IPS-15b (cell line): Measurements from ENCODE around the gene TCFL5.

ENCODE experiments used
- H3K27me3 ChIP-seq: one replicate; pipeline ENCODE4 v1.6.1; 2013; ENCODE audit warnings: low read length; ENCODE audit not compliant: control insufficient read depth, insufficient read depth
- H3K36me3 ChIP-seq: one replicate; pipeline ENCODE4 v1.6.1; 2013; ENCODE audit warnings: low read length; ENCODE audit not compliant: control insufficient read depth, insufficient read depth
- H3K4me1 ChIP-seq: one replicate; pipeline ENCODE4 v1.6.1; 2013; ENCODE audit warnings: mild to moderate bottlenecking, low read length; ENCODE audit not compliant: control insufficient read depth, insufficient read depth
- H3K4me3 ChIP-seq: one replicate; pipeline ENCODE4 v1.5.1; 2013; ENCODE audit warnings: low read depth, low read length
- H3K9ac ChIP-seq: one replicate; pipeline ENCODE4 v1.6.1; 2013; ENCODE audit warnings: low read depth, mild to moderate bottlenecking, low read length
- H3K9me3 ChIP-seq: one replicate; pipeline ENCODE4 v1.6.1; 2013; ENCODE audit warnings: mild to moderate bottlenecking, low read length; ENCODE audit not compliant: control insufficient read depth, insufficient read depth

TCFL5 gene

GRCh38 chr20:62805711-62806382, 55.8 kb downstream of the TCFL5 start:
- Histone ChIP-seq H3K36me3 (peaks cover 31% of the 10 kb centered on the region), H3K27me3 (peaks cover 2% of the 10 kb centered on the region), H3K9me3 (no peaks in the 10 kb centered on the region), H3K4me1 (peaks cover 2% of the 10 kb centered on the region), H3K4me3 (peak overlapping the region; percentile 76), H3K9ac (peak overlapping the region; percentile 37)

DNA sequence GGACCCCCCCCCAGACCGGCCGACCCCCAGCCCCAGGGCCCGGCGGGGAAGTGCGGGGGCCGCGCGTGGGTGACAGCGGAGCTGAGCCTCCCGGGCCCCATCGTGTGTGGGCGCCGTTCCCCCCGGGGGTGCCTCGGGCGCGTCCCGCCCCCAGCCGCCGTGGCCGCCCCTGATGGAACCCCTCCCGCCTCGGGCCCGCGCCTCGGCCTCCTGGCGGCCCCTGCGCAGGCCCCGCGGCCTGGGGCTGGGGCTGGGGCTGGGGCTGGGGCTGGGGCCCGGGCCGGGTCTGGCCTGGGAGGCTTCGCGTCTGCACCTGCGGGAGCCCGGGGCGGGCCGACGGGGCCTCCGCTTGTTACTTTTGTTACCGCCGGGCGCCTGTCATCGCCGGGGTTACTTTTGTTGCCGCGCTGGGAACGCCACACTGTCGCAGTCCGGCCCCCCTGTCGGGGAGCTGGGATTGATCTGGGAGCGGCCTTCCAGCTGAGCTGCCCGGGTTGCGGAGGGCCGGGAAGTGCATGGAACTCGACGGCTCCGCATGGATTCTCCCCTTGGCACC, 56.4 kb downstream of the TCFL5 start:
- peaks cover 2% of the 10 kb centered on the region for H3K27me3 ChIP-seq
- H3K36me3 ChIP-seq, result peaks cover 27% of the 10 kb centered on the region
- peak overlapping the region; percentile 76 for H3K4me3 ChIP-seq
- no peaks in the 10 kb centered on the region for H3K9me3 ChIP-seq
- H3K9ac ChIP-seq, result peak overlapping the region; percentile 37
- peaks cover 2% of the 10 kb centered on the region for H3K4me1 ChIP-seq

GRCh38 chr20:62804627-62805154, 56.9 kb downstream of the TCFL5 start, which contains the start of gene OGFR:
OGFR (plus strand) TSS chr20:62804835; CDS start chr20:62804860, 25 bp downstream.
- Histone ChIP-seq H3K4me1 (peaks cover 2% of the 10 kb centered on the region), H3K9ac (peak within 1 kb of the TSS; percentile 37), H3K27me3 (peaks cover 2% of the 10 kb centered on the region), H3K4me3 (peak within 1 kb of the TSS; percentile 76), H3K9me3 (no peaks in the 10 kb centered on the region), H3K36me3 (peaks cover 25% of the 10 kb centered on the region)

DNA sequence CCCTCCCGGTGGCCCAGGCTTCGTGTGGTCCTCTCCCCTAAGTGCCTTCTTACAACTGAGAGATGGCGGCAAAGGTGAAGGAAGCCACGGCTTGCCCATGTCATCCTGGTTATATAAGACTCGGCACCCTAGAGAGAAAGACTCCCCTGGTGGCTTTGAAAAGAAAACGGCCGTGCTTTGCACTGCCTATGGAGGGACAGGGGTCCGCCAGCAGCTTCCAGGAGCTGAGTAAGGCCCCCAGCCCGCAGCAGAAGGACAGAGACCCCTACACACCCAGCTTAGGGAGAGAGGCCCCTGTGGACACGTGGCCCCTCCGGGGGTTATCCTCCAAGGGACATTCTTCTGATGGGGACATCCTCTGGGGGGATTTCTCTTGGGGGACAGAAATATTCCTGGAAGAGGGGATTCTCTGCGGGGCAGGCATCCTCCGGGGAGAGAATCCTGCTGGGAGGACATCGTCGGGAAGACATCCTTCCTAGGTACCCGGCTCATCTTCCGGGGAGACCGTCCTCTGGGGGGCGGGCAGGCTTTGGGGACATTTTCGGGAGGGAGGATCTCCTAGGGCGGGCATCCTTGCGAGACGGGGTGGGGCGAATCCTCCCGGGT, 57.5 kb downstream of the TCFL5 start:
- no peak overlapping the region for H3K9ac ChIP-seq
- H3K27me3 ChIP-seq, result peaks cover 2% of the 10 kb centered on the region

GRCh38 chr20:62802026-62802712, 59.5 kb downstream of the TCFL5 start:
- Histone ChIP-seq H3K4me1 (peaks cover 2% of the 10 kb centered on the region), H3K4me3 (no peak overlapping the region), H3K9ac (no peak overlapping the region), H3K27me3 (peaks cover 2% of the 10 kb centered on the region), H3K9me3 (no peaks in the 10 kb centered on the region), H3K36me3 (peaks cover 22% of the 10 kb centered on the region)

More for the DNA sequence above, 57.5 kb downstream of the TCFL5 start:
- Histone ChIP-seq H3K4me3 (peak overlapping the region; percentile 48), H3K4me1 (peaks cover 2% of the 10 kb centered on the region), H3K36me3 (peaks cover 22% of the 10 kb centered on the region), H3K9me3 (no peaks in the 10 kb centered on the region)

DNA sequence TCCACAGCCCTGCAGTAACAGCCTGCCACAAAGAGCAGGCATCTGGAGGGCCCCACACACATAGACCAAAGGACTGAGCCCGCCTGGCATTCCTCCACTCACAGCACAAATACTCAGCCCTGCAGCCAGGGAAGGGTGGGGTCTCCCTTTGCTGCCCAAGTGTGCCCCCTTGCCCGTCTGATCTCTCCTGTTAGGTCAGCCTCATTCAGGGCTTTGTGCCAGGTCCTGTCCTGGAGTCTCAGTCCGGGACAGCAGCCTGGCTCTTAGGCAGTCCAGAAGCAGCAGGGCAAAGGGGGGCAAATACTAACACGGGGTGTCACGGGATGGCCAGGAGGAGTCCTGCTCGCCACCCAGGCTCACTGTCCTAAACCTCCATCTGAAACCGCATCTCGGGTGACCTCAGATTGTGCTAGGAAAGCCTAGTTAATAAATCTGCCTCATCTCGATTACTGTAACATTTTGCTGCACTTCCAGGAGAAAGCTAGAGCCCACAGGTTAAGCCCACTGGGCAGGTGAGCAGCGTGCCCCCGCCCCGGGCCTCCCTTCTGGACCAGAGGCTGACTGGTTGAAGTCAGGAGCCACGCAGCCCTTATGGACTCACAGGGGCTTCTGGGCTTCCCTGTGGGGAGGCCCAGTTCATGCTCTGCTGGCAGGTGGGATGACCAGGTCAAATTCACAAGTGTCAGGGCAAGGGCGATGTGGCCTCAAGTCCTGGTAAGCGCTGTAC, 60.2 kb downstream of the TCFL5 start:
- H3K36me3 ChIP-seq, result peaks cover 22% of the 10 kb centered on the region
- no peaks in the 10 kb centered on the region for H3K9me3 ChIP-seq
- no peak overlapping the region for H3K9ac ChIP-seq

GRCh38 chr20:62800314-62801259, 61.0 kb downstream of the TCFL5 start:
- H3K9ac ChIP-seq, result no peak overlapping the region
- H3K36me3 ChIP-seq, result peaks cover 22% of the 10 kb centered on the region
- H3K4me3 ChIP-seq, result no peak overlapping the region
- peaks cover 2% of the 10 kb centered on the region for H3K27me3 ChIP-seq
- no peaks in the 10 kb centered on the region for H3K9me3 ChIP-seq
- no peaks in the 10 kb centered on the region for H3K4me1 ChIP-seq

More for the DNA sequence above, 60.2 kb downstream of the TCFL5 start:
- no peak overlapping the region for H3K4me3 ChIP-seq
- H3K27me3 ChIP-seq, result peaks cover 2% of the 10 kb centered on the region
- peaks cover 2% of the 10 kb centered on the region for H3K4me1 ChIP-seq

DNA sequence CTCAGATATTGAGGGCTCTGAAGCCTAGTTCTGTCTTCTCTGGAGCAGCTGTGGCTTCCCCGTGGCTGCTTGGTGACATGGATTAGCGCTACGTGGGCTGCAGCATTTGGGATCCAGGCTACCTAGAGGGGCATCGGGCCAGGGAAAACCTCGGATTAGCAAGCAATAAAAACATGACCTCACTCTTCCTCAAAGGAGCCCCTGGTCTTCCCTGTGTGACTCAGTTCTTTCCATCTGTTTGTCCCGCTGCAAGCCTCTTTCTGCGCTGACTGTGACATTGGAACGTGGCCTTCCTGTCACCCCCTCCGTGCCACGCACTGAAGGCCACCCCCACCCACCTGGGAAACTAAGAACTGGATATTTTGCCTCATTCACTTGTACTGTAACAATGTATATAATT, 61.7 kb downstream of the TCFL5 start:
- Histone ChIP-seq H3K4me3 (no peak overlapping the region), H3K36me3 (peaks cover 22% of the 10 kb centered on the region), H3K9me3 (no peaks in the 10 kb centered on the region), H3K4me1 (no peaks in the 10 kb centered on the region), H3K27me3 (peaks cover 4% of the 10 kb centered on the region), H3K9ac (no peak overlapping the region)

GRCh38 chr20:62799459-62799858, 62.2 kb downstream of the TCFL5 start:
- H3K9me3 ChIP-seq, result no peaks in the 10 kb centered on the region
- H3K9ac ChIP-seq, result no peak overlapping the region
- peaks cover 4% of the 10 kb centered on the region for H3K27me3 ChIP-seq
- no peak overlapping the region for H3K4me3 ChIP-seq
- peaks cover 22% of the 10 kb centered on the region for H3K36me3 ChIP-seq
- no peaks in the 10 kb centered on the region for H3K4me1 ChIP-seq

DNA sequence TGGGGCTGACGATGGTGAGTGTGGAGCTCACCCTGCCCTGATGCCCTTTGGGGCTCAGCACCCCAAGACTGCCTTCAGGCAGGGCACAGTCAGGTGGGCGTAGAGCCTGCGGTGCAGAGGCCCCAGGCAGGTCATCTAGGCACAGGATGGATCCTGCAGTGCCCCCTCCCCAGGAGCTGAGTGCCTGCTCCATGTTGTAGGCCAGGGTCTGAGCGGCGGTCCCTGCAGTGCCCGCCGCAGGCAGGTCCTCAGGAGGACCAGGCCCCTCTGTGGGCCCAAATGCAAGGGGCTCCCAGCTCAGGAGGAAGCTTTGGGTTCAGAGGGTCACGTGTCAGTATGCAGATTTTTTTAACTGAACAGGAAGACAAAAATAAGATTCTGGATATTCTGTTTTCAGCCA, 62.6 kb downstream of the TCFL5 start:
- Histone ChIP-seq H3K36me3 (peaks cover 22% of the 10 kb centered on the region), H3K9me3 (no peaks in the 10 kb centered on the region), H3K27me3 (peaks cover 4% of the 10 kb centered on the region), H3K9ac (no peak overlapping the region), H3K4me1 (no peaks in the 10 kb centered on the region), H3K4me3 (no peak overlapping the region)
